NCI-H1436 (cell line): ENCODE results near the gene EIF4A2.
"Not testable (repeated sequence)": the region's sequence is repeated elsewhere in the genome, so short reads cannot be mapped to it uniquely, and the experiment has no call there.

ENCODE experiments used
- DNase-seq: peaks from one replicate; lab custom pipeline; 2025; lab: John Stamatoyannopoulos, UW

EIF4A2 gene

DNA sequence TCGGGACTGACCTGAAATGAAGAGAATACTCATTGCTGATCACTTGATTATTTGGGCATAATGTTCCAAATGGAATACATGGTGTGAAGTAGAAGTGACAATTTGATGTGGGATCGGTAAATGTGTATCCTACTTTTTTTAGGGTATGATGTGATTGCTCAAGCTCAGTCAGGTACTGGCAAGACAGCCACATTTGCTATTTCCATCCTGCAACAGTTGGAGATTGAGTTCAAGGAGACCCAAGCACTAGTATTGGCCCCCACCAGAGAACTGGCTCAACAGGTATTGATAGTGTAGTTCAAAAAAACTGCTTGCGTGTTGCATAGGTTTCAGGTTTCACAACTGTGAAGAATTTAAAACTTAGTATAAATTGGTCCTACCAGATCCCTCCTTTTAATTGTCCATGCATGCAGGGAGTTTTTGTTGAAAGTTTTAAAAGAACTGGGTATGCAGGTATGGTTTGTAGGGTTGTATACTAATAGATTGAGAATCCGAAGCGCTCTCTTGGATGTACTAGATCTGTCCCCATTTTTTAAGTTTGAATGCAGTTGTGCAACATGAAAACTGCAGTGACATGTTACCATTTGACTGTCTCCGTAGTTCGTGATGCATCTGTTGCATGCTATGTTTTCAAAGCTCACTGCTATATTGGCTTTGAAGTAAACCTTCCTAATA, 1.6 kb downstream of the EIF4A2 start:
- DNase-seq, result no peak

DNA sequence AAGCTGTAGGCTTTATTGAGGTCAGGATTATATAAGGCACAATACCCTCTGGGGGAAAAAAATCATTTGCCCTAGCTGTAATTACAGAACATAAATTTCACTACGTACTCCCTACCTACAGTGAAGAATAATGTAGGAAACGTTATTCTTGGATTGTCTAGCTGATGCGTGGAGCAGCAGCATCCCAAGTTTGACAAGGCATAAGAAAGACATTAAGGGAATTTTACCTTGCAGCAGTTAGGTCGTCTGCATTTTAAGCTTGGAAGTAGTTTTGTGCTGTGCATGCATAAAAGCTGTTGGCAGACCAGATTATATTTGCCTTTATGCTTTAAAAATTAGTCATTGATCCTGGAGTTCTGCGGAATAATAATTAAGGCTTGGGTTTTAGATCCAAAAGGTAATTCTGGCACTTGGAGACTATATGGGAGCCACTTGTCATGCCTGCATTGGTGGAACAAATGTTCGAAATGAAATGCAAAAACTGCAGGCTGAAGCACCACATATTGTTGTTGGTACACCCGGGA, 2.2 kb downstream of the EIF4A2 start:
- no peak for DNase-seq

DNA sequence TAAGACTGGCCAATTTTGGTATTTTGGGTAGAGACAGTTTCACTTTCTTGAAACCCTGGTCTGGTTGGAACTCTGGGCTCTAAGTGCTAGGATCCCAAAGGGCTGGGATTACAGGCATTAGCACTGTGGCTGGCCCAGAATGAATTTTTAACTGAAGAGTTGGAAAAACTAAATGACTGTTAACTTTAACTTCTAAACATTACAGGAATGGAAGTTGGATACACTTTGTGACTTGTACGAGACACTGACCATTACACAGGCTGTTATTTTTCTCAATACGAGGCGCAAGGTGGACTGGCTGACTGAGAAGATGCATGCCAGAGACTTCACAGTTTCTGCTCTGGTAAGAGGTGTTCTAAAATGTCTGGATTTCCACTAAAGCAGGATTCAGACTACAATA, 3.5 kb downstream of the EIF4A2 start:
- no peak for DNase-seq

DNA sequence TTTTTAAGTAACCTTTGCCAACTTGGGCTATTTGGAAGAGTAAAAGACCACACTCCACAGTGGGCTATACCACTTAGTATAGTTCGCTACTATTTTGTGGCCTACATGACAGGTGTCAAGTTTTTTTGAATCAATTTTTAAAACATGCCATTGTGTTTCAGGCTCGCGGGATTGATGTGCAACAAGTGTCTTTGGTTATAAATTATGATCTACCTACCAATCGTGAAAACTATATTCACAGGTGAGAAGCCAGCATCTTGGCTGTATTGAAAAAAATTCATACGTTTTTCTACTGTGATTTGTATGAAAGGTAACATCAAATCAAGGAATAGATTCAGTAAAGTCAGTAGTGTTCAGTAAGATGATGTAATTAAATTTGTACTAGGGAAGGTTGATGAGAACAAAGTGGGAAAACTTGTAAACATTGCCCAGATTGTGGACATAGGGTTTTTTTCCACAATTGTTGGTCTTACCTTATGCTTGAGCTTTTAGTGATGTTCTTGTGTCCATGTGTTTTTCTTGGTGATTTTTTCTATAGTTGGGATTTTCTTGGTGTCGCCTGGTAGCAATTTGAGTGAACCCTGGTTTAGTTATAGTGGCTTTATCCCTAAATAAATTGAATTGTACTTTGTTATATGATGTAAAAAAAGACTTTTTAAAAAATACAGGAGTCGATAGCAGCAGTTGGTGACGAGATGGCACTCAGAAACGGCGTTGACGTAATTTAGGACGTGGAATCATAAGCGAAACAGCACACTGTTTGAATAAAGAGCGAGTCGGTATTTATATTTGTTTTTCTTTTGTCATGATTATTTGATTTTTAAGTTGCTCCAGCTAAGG, 4.5 kb downstream of the EIF4A2 start:
- DNase-seq, result no peak

DNA sequence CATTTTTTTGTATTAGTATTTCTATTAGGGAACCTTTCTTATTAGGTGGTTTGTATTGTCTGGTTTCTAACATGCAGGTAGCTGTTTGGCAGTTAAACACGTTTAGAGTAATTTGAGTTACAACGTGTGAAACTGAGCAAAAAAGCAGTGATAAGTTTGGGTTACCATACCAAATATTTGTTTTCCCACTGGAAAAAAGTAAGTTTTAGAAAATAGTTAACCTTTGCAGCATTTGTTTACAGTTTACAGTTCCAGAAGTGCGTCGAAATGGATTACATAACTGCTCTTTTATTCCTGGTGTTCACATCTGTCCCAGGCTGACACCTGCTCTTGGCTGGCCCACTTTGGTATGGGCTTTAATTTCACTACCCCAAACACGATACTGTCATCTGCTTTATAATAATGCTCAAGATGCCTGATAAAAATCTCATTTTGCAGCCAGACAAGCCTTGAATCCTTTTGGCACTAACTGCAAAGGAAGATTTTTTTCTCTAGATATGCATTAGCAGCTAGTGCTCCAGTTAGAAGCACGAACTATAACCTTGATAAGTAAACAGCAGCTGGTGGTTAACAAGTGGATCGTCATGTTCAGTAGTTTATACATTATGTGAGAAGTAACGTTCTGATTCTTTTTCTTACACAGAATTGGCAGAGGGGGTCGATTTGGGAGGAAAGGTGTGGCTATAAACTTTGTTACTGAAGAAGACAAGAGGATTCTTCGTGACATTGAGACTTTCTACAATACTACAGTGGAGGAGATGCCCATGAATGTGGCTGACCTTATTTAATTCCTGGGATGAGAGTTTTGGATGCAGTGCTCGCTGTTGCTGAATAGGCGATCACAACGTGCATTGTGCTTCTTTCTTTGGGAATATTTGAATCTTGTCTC, 5.3 kb downstream of the EIF4A2 start:
- DNase-seq, result no peak

DNA sequence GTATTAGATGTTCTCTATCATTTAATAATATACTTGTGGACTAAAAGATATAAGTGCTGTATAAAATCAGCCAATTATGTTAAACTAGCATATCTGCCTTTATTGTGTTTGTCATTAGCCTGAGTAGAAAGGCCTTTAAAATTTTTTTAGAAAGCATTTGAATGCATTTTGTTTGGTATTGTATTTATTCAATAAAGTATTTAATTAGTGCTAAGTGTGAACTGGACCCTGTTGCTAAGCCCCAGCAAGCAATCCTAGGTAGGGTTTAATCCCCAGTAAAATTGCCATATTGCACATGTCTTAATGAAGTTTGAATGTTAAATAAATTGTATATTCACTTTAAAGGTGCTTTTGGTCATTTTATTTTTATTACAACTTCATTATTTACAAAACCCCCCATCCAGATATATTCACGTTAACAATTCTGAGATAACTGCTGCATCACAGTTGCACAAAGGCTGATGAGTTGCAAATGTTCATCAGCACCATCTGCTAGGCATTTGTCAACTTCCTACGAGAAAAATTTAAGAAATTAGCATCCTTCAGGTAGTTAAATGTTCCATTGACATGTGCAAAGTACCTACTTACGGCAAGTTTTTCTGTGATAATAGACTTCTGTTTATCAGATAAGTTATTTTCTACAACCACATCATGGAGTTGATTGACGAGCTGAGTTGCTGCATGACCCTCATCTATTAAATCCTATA, 6.3 kb downstream of the EIF4A2 start:
- no peak for DNase-seq

DNA sequence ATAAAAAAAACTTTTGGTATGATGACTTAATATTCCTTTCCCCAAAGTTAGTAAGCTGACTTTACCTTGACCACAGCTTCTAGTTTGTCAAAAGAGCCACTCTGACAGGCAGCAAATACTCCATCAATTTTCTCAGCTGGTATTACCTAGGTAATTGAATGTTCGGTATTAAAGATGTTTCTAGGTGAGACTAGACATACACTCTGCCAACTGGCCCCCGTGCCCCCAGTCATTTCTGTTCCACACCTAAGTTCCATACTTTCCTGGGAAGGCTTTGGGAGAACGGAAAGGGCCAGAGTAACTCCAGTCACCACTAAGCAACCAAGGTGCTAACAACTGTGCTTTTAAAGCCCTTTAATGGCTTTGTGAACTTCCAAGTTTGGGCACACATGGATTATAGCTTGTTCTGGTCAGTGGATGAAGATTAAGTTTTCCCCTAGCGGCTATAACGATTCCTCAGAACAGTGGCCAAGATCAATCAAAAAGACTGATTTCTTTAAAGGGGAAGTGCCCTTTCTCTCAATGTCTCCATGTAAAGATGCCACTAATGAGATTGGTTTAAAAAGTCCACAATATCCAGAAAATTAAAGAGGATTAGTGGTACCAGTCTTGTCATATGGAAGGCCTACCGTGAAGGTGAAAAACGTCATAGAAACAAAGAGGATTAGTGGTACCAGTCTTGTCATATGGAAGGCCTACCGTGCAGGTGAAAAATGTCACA, 7.0 kb downstream of the EIF4A2 start:
- DNase-seq, result no peak

DNA sequence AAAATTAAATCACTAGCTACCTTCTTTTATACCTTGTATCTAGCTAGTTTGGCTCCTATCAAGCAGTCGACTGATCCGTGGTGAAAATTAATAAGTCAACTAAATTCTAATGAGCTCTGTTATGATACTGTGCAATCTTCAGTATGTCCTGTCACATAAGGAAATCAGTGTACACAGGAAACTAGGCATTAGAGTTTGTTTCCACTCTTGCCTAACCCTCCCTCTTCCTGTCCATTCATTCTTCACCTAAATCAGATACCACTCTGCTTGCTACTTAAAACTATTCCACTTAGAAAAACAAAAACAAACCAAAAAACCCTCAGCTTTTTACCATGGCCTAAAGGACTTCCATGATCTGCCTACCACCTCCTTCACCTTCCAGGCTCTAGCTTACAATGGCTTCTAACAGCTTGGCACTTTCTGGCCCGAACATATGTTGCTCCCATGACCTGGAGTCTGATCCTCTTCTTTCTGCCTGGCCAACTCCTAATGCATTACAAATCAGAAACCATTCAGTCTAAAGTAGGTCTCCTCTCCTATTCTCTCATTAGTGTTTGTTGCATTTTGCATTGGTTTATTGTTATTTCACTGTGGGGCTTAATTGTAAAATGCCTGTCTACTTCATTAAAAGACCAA, 15.0 kb downstream of the EIF4A2 start:
- no peak for DNase-seq

DNA sequence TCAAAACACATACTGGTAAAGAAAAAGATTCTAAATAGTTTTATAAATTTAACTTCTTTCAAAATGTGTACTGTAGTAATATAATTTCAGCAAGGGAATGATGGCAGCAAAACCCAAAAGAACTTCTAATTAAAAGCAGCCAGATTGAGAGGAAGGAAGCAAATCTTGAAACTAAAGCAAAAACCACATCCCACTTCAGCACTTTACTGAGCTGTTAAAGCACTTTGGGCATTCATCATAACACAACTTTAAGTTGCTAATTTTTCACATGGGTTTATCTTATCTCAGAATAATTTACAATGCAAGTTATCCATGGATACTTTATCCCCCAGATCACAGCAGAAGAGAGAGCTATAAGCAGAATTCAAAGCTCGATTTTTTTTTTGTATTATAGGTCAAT, 16.9 kb downstream of the EIF4A2 start:
- no peak for DNase-seq

DNA sequence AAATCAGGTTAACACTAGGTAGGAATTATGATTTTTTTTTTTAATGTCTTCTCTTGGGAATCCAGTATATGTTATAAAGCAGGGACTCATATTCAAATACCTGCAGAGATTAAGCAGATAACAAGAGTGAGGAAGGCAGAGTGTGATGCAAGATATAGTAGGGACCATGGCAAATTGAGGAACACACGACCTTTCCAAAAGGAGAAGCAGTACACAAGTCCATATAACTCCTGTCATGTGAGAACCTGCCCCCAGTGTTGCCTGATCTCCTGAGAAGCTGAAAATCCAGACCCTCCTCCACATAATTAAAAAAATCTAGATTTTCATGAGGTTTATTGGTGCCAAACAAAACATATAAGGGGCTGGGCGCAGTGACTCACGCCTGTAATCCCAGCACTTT, 19.3 kb downstream of the EIF4A2 start:
- no peak for DNase-seq

DNA sequence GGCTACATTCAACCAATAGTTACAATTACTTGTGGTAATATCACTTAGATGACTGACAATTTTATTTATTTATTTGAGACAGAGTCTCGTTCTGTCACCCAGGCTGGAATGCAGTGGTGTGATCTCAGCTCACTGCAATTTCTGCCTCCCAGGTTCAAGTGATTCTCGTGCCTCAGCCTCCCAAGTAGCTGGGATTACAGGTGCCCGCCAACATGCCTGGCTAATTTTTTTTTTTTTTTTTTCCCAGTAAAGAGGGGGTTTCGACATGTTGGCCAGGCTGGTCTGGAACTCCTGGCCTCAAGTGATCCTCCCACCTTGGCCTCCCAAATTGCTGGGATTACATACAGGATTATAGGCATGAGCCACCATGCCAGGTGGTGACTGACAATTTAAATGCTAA, 20.1 kb downstream of the EIF4A2 start:
- DNase-seq, result not testable (repeated sequence)

DNA sequence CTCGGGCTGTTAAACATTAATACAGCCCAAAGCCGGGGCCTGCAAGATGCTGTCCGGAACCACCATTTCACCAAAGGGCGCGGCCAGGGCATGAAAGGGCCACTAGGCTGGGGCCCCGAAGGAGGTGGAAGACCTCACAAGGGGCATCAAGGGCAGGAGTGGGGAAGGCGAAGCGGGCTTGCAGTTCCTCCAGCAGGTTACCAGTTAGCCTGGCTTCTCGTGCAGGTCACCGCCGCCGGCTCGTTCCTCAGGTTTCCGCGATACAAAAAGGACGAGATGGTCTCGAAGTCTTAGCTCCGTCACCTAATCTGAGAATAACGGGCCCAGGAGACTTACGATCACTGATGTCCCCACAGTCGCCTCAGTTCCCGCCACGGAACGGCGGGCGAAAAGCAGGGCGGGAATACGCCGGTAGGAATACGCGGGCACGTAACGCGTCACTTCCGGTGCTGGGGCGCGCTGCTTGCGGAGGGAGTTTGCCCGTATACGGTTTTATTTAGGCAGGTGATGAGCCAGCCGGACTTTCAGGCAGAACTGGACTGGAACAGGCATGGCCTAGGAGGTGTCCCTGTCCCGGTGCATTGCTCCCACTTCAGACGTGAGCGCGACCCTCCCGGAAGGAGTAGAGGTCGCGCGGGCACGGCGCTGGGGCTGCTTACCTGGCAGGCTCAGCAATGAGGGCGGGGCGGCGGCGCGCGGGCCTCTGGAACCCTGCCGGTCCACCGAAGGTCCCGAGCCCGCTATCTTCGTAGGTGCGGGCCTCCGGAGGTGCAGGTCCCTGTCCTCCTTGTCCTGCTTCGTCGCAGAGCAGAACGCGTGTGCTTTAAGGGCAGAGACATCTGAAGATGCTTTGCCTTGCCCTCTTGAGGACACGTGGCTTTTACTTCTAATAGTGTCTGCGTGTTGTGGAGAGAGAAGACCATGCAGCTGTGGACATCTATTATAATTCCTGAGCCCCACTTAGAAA, 23.0 kb downstream of the EIF4A2 start, which contains the start of gene RFC4:
Gene RFC4, minus strand, starts transcription at position 394 of the 967 bp plus-strand sequence. CDS start 1,769 bp downstream, outside the sequence.
- peak; percentile 88 for DNase-seq

DNA sequence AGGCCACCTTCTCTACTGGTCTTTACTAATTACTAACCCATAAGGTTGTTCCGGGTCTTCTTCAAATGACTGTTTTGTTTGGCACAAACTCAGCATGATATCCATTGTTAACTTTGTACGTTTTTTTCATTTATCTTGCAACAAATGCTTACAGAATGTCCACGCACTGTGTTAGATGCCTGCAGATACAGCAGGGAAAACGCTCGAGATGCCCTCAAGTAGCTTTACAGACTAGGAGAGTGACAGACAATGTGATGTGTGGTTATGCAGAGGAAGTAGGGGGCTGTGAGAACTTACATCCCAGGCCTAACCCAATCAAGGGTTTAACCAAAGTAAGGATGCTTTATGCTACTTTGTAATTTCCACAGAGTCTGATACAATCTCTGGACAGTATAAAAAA, 23.9 kb downstream of the EIF4A2 start:
- no peak for DNase-seq

DNA sequence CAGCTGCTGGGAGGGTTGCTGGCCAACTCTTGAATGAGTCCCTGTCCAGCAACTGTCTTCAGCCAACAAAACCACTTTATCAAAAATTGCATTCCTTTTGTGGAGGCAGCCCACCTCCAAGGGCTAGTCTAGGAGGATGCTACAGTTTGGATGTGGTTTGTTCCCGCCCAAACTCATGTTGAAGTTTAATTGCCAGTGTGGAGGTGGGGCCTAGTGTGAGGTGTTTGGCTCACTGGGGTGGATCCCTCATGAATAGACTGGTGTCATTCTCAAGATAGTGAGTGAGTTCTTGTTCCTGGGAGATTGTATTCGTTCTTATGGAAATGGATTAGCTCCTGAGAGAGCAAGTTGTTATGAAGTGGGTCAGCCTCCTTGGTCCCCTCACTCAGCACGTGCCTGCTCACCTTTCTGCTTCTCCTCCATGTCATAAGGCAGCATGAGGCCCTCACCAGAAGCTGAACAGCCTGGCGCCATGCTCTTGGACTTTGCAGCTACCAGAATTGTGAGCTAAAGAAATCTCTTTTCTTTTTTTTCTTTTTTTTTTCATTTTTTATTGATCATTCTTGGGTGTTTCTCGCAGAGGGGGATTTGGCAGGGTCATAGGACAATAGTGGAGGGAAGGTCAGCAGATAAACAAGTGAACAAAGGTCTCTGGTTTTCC, 27.1 kb downstream of the EIF4A2 start:
- DNase-seq, result no peak

DNA sequence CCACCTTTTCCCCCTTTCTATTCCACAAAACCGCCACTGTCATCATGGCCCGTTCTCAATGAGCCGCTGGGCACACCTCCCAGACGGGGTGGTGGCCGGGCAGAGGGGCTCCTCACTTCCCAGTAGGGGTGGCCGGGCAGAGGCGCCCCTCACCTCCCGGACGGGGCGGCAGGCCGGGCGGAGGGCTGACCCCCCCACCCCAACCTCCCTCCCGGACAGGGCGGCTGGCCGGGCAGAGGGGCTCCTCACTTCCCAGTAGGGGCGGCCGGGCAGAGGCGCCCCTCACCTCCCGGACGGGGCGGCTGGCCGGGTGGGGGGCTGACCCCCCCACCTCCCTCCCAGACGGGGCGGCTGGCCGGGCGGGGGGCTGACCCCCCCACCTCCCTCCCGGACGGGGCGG, 27.9 kb downstream of the EIF4A2 start:
- not testable (repeated sequence) for DNase-seq

DNA sequence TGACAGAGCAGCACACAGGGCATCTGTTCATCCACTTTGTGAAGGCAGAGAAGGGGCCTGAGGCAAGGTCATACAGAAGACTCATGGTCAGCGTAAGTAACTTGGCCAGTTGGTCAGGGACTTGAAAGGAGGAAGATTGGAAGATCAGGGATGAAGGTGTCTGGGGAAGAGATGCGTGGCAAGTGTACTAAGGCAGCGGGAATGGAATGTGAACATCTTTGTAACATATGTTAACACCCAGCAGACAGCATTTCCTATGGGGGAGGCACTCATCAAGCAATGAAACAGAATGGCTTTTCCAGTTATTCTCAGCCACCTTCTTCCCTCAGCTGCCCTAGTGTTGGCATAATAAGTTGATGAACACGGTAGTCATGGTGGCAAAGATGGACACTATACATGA, 30.7 kb downstream of the EIF4A2 start:
- no peak for DNase-seq

DNA sequence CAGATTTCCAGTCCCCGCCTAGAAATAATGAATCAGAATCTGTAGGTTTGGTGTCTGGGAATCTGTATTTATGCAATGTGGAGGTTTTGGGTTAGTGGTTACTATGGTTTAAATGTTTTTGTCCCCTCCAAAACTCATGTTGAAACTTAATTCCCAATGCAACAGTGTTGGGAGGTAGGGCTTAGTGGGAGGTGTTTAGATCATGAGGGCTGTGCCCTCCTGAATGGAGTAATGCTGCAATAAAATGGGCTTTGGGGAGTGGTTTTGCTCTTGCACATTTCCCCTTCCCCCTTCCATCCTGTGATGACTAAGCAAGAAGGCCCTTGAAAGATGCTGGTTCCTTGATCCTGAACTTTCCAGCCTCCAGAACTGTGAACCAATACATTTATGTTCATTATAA, 32.1 kb downstream of the EIF4A2 start:
- no peak for DNase-seq

DNA sequence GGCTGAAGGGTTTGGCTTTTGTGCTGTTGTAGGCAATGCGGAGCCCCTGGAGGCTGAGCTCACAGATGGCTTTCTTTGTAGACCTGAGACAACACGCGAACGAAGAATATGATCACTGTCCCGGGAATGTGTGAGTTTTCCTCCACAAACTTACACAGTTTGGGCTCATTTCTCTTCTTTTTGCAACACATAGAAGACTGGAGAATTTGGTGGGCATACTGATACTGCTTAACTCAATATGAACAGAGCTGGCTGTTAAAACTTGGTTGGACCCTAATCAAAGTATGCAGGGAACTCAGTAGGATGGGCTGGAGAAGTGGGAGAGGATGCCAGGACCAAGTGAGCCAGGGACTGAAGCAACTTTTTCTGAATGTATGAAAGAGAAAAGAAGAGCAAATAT, 35.1 kb downstream of the EIF4A2 start:
- no peak for DNase-seq

DNA sequence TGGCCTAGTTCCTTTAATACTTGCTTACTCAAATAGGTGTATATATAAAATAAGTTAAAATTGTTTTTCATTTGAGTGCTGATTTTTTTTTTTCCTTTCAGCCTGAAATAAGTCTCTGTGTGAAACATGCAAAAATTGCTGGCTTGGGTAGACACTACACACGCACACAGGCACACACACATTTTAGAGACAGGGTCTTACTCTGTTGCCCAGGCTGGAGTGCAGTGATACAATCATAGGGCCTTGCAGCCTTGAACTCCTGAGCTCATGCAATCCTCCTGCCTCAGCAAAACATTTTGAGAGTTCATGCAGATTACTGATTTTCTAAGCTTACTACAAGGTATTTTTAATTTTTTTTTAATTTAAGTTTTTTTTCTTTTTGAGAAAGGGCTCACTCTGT, 35.6 kb downstream of the EIF4A2 start:
- DNase-seq, result no peak
